Loucy (cell line): ENCODE measurements around the gene ZNF385C.

Experiments
- CTCF ChIP-seq: fragments of 200-600 bp; sonication (generic); conservative IDR thresholded peaks from 2 replicates; pipeline ENCODE4 v1.5.1; 2014; ENCODE audit warnings: mild to moderate bottlenecking, antibody characterized with exemption, low read length
- EZH2phosphoT487 ChIP-seq: fragments of 200-600 bp; IDR thresholded peaks from 2 replicates; pipeline ENCODE4 v1.6.1; 2018; ENCODE audit warnings: antibody characterized with exemption, mild to moderate bottlenecking, moderate library complexity, borderline replicate concordance

DNA sequence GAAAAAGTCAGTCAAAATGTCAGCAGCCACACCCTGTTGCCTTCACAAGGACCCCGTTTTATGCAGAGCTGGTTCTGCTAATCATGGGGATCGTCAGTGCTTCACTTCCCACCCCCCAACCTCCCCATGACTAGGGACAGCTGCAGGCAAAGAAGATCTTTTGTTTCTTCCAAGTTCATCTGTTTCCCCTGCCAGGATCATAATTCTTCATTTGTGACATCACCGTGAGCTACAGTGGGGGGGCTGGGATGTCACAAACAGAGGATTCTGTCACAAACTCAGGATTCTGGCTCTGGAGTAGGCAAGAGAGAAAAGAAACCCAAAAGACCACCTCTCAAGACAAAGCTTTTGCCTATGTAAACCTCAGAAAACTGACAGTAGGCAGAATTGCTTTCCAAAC lies 105.7 kb downstream of the ZNF385C start:
- TF ChIP-seq CTCF, result no peak
- TF ChIP-seq EZH2phosphoT487, result no peak
